ENCODE results near the gene SUSD3.
"Not testable (repeated sequence)": the region's sequence is repeated elsewhere in the genome, so short reads cannot be mapped to it uniquely, and the experiment has no call there.

SUSD3 gene

DNA sequence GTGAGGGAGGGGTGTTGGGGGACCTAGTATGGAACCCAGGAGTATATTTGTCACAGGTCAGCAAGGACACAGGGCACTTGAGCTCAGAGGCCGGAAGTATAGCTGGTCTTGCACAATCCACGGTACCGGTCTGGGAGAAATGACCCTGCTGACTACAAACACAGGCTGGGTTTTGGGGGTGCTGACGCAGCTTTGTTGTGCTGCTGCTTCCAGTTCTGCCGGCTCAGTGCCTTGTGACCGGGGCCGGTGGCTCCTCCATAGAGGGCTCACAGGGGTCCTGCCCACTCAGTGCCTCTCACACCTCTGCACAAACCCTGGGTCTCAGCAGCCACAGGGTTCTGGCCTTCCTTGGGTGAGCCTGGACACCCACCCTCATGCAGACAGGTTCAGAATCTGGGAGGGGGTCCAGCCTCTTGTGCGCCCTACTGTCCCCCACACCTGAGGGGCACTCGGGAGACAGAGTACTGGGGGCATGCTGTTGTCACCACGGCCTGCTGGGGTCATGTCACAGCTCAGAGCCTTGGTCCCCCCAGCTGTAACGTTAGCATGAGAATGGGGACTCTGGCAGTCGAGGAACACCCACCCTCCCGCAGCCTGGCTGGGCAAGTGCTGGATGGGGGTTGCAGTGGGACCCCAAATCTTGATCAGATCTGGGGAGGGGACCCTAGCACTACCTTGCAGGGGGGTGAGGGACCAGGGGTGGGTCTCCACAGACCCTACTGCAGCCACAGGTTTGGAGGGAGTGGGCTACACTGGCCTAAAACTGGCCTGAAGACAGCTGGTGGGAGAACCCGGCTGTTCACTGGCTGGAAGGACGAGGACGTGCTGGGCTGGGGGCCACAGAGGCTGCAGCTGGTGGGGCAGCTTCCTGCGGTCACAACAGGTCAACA lies 57.8 kb downstream of the SUSD3 start:
- H3K4me3 ChIP-seq (ENCODE audit: low read length): no peak overlapping the region
- no peak for TF ChIP-seq ZNF274 (IDR thresholded peaks at IDR 0.05; ENCODE audit: low read depth, low read length)

- H3K4me3 ChIP-seq (ENCODE audit: low read length): not testable (repeated sequence)
Measured at GRCh38 chr9:93117521-93117920, 59.0 kb downstream of the SUSD3 start.

- no peak for TF ChIP-seq ZNF274 (IDR thresholded peaks at IDR 0.05; ENCODE audit: low read depth, low read length)
- H3K4me3 ChIP-seq (ENCODE audit: low read length): no peak overlapping the region
Measured at GRCh38 chr9:93117924-93118862, 59.7 kb downstream of the SUSD3 start.

GRCh38 chr9:93118863-93119702 lies 60.6 kb downstream of the SUSD3 start:
- no peak overlapping the region for H3K4me3 ChIP-seq (ENCODE audit: low read length)
- no peak for TF ChIP-seq ZNF274 (IDR thresholded peaks at IDR 0.05; ENCODE audit: low read depth, low read length)

DNA sequence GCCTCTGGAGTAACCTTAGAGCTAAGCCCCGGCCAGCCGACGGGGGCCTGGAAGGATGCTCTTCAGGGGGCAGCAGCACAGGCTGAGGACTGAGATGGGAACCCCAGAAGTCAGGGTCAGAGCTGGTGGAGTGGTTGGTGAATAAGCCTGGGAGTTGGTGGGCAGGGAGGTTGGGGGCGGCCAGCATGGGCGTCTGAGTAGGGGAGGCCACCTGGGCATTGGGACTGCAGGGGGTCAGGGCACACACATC lies 61.1 kb downstream of the SUSD3 start:
- no peak for TF ChIP-seq ZNF274 (IDR thresholded peaks at IDR 0.05; ENCODE audit: low read depth, low read length)
- no peak overlapping the region for H3K4me3 ChIP-seq (ENCODE audit: low read length)

DNA sequence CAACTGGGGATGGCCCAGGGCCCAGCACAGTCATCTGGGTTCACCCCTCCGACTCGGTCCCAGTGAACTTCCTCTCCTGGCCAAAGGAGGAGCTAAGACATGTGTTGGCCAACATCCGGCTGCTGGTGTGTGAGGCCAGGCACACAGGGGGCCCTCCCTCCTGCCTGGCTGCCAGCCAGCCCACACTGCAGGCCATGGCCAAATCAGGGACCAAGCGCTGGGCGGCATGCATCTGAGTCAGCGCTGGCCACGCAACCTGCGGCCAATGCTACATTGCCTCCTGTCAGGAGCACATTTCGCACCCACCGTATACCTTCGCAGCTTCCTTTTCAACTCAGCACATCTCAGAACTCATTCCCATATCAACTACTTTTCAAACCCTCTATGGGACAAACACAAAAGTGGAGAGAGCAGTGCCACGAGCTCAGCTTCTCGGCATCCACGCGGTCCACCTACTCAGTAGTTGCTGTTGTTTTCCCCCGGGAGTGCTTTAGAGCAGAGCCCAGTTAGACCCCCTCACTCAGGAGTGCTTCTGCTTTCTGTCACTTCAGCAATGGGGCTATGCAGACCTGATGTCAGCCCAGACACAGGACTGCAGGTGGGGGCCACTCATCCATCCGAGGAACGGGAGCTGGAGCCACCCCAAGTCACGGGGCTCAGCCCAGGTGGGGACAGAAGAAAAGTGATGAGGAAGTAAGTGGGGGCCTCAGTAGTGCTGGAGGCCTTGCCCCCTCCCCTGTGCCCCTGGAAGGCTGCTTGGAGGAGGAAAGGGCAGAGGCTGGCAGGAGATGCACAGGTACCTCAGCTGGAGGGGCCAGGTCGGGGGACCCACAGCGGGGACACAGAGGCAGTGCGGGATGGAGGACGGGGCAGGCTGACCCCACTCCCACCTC lies 61.7 kb downstream of the SUSD3 start:
- no peak for TF ChIP-seq ZNF274 (IDR thresholded peaks at IDR 0.05; ENCODE audit: low read depth, low read length)
- no peak overlapping the region for H3K4me3 ChIP-seq (ENCODE audit: low read length)

DNA sequence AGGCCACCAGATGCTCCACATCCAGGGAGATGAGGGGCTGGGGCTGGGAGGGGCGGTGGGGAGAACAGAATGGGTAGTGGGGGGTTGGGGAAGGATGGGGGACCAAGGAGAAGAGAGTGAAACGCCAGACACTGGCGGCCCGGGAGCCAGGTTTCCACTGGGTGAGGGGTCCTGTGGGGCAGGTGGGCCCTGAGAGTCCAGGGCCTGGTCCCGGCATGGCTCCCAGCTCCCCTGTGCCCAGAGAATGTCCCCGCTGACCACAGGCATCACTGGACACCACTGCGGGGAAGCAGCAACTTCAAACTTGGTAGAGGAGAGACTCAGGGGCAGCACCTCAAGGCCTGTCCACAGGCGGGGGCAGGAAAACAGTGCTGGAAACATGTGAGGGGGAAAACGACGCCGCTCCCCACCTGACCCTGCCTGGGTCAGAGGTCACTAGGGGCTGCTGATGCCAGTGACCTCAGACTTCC lies 62.4 kb downstream of the SUSD3 start:
- no peak for TF ChIP-seq ZNF274 (IDR thresholded peaks at IDR 0.05; ENCODE audit: low read depth, low read length)
- no peak overlapping the region for H3K4me3 ChIP-seq (ENCODE audit: low read length)

DNA sequence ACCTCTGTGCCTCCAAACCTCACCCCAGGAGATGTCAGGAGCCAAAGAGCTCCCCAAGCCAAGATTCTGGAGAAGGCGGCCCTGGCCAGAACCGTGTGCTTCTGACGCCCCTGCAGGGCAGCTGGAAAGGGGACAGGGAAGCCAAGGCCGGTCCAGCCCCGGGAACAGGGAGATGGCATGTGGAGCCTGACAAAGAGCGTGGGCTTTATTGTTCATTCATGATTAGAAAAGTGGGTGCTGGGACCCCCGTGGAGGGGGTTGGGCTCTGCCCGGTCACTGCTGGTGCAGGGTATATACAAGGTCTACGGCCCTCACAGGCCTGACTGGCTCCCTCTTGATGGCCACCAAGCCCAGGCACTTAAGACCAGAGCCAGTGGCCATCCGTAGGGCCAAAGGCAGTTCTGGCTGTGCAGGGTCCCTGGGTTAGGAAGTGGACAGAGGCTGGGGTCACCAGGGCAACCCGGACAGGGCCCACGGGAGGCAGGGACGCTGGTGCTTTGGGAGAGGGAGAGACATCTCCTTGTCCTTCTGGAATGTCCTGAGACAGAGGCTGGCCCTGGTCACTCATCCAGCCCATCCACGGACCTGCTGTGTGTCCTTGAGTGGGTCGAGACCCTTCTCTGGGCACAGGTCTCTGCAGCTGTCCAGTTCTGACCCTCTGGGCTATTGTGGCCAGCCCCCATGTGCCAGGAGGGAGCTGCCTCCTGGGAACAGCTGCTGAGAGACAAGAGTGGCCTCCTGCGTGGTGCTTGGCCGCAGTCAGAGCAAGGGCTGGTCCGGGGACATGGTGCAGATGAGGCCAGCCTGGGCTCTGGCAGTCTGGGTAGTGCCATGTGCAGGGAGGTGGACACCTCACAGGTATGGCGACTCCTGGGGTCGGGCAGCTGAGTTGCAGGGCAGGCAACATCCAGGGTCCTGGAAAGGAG lies 63.1 kb downstream of the SUSD3 start:
- TF ChIP-seq ZNF274 (IDR thresholded peaks at IDR 0.05; ENCODE audit: low read depth, low read length): no peak
- H3K4me3 ChIP-seq (ENCODE audit: low read length): no peak overlapping the region

DNA sequence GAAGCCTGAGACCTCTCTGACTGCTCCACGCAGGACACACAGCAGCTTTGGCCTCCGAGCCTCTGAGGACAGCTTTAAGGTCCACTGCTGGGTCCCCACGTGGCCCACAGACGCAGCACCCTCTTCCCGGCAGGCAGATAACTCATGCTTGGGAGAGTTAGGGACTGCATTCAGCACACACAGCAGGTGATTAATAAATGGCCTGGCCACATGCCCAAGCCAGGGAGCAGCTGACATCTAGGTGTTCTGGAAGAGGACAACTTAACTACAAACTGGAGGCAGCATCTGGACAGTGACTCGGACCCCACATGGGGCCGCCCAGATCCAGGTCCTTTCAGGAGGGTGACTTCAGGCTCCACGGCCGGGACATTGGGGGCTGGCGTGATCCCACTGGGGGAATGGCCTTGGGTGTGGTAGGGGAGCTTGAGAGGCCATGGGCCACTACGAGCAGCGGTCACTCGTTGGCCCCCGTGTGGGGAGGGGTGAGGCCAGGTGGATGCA lies 64.3 kb downstream of the SUSD3 start:
- no peak overlapping the region for H3K4me3 ChIP-seq (ENCODE audit: low read length)
- TF ChIP-seq ZNF274 (IDR thresholded peaks at IDR 0.05; ENCODE audit: low read depth, low read length): no peak

DNA sequence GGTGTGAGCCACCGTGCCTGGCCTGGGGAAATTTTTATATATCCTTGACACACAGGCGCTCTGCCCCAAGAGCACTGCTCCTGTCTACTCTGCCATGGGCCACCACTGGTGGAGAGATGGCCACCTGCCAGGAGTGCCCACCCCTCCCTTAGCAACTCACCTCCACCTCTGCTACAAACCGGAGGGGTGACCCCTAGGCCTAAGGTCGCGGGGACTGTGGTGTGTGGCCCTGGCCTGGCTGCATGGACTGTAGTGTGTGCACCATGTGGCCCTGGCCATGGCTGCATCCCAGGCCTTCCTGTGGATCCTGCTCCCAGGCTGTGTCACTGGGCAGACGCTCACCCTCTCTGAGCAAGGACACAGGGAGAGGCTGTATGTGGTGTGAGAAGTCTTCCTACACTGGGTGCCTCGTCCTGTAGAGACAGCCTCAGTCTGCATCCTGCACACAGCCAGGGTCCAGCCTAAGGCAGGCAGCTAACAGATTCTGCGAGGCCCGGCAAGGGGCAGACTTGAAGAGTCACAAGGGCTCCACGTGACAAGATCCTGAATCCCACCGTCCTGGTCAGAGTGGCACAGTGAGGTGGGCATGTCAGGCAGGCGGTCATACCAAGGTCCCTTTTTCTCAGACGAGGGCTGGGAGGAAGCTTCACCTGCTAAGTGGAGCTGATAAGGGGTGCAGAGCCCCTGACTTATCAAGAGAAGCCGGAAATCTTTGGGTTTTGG lies 65.2 kb downstream of the SUSD3 start:
- no peak for TF ChIP-seq ZNF274 (IDR thresholded peaks at IDR 0.05; ENCODE audit: low read depth, low read length)
- no peak overlapping the region for H3K4me3 ChIP-seq (ENCODE audit: low read length)

DNA sequence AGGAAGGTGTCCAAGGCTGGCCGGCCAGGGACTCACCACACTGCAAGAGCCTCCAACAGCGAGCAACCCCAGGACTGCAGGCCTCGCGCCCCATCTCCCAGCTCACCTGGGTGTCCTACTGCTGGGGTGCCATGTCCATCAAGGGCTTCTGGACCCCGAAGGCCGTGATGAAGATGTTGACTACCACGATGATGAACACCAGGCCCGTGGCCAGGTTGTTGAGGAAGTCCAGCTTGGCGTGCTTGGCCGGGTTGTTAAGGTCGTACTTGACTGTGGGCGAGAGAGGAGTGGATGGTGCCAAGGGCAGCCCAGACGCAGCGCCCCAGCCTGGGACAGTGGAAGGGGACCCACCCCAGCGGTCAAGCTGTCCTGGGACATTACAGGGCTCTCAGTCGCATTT lies 66.3 kb downstream of the SUSD3 start:
- TF ChIP-seq ZNF274 (IDR thresholded peaks at IDR 0.05; ENCODE audit: low read depth, low read length): no peak
- no peak overlapping the region for H3K4me3 ChIP-seq (ENCODE audit: low read length)

Data from GM08714 (cell line).